Measurements from ENCODE around the gene SAMD4B.
"Not testable (repeated sequence)": the region's sequence is repeated elsewhere in the genome, so short reads cannot be mapped to it uniquely, and the experiment has no call there.

Gene SAMD4B

DNA sequence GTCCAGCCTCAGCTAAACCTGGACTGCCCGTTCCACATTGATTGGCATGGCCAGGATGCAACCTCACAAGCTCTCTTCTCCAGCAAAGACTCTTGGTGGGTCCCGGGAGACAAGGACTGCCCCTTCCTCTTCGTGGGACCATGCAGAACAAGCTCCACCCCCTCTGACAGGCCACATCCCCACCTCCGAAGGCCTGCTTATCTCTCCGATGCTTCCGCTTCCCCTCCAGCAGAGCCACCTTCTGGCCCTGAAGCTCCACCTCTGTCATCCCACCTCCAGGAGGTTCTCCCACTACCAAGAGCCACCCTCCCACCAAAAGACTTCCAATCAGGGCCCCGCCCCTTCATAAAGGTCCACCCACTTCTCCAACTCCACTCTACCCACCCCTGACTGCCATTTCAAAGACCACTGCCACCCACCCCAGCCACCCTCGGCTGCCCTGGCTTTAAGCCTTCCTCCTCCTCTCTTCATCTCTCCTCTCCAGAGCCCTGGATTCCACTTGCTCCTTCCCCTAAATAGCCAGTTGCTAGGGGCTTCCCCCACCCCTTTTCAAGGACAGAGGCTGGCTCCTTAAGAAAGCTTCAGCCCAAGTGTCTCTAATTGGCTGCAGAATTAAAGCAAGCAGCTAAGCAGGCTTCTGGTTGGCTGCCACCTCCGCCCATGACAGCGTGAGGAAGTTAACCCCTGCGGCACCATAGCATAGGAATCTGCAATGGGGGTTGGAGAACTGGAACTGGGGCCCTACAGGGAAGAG lies 31.5 kb upstream of the SAMD4B start:
- no peak for DNase-seq (ENCODE audit: low read depth in 2 of 2)

DNA sequence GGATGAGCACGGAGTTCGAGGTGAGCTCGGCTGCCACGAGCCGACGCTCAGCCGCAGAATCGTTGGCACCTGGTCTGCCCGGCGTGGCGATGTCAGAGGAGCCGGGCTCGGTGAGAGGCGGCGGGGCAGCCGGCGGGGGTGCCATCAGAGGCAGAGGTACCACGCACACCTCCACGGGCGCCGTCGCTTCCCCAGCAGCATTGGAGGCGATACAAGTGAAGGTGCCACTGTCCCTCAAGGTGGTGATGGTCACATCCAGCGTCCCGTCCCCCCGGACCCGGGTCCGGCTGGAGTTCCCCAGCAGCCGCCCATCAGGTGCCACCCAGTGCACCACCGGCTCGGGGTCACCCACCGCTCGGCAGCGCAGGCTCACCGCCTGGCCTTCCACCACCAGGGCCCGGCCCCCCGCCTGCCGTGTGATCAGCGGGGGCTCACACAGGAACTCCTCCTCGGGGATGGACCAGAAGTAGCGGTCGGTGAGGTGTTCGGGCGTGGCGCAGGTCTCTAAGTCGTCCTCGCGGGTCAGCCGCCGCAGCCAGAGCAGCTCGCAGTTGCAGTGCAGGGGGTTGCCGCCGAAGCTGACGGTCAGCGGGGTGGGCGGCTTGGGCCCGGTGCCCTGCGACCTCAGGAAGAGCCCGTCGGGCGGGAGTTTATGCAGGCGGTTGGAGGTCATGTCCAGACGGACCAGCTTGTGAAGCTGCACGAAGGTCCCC lies 28.0 kb upstream of the SAMD4B start:
- no peak for DNase-seq (ENCODE audit: low read depth in 2 of 2)

DNA sequence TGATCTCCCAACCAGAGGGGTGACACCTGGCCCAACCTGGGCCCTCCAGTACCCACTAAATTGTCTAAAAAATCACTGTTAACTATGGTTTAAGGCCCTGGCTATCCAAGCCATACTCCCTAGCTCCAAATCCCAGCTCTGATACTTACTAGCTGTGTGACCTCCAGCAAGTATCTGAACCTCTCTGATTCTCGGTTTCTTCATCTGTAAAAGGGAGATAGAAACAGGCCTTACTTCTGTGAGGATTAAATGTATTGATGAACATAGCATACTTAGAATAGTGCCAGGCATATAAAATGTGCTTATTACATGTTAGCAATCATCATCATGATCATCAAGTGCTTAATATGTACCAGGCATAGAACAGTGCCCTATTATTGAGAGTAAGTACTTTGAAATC lies 26.3 kb upstream of the SAMD4B start:
- no peak for DNase-seq (ENCODE audit: low read depth in 2 of 2)

DNA sequence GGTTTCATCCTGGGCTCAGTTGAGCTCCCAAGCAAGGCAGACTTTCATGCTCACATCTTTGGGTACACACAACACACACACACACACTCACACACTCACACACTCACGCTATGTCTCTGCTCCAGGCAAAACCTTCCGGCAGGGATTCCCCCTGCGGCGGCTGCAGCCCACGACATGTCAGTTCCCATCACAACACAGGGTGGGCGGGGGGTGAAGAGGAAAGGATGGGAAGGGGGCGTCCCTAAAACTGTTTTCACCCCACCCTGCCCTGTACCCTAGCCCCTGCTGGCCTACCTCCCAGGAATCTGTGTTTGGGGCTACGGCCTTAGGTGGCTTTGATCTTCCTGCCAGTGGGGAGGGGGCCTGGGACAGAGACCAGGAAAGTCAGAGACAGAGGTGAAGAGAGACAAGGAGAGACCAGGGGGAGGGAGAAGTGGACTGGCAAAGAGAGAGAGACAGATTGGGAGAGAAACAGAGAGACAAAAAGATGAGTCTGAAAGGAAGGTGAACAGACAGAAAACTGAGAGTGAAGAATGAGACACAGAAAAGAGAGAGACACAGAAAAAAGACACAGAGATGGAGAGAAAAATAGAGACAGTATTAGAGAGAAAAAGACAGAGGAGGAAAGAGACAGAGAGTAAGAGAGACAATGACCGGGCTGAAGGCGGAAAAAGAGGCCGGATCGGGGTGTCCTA lies 25.4 kb upstream of the SAMD4B start:
- no peak for DNase-seq (ENCODE audit: low read depth in 2 of 2)

DNA sequence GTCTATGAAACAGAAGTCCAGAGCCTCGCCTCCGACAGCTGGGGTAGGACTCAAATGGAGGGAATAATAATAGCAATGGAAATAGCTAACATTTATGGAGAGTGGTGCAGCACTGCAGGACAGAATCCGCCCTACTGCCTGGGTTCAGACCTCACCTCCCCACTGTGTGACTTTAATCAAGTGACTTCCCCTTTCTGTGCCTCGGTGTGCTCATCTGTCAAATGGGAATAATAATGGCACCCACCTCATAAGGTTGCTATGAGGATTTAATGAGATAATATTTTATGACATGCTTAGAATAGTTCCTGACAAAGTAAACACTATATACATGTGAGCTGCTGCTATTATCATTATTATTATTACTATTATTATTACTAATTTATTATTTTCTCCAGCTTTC lies 24.7 kb upstream of the SAMD4B start:
- DNase-seq (ENCODE audit: low read depth in 2 of 2): no peak

DNA sequence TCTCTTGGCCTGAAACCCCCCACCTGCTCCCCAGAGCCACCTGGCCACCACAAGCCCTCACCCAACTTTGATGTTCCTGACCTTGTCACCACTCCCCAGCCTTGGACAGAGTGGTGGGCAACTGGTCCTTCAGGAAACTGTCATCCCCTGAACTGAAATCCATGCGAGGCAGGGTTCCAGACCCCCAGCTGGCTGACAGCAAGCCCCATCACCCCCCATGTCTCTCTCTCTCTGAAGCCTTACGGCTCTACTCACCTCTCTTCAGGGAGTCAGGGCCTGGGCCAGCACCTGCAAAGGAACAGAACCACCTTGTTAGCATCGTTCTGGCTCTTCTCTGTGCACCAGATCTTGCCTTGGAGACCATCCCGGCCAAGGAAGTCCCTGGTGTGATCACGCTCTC lies 24.1 kb upstream of the SAMD4B start:
- no peak for DNase-seq (ENCODE audit: low read depth in 2 of 2)

DNA sequence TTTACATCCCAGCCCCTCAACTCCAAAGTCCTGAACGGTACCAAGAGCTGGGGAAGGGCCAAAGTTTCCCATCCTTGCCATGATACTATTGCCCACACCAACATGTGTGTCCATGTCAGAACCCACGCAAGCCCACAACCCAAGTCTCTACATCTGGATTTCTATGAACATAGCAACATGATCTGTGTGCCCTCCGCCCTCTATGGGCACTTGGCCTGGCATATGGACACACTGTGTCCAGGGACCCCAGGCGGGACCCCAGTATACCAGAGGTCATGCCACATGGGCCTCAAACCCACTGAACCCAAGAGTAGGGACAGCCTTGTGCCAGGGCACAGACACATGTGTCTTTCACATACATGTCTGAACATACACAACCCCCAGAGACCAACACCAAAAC lies 23.5 kb upstream of the SAMD4B start:
- DNase-seq (ENCODE audit: low read depth in 2 of 2): no peak

DNA sequence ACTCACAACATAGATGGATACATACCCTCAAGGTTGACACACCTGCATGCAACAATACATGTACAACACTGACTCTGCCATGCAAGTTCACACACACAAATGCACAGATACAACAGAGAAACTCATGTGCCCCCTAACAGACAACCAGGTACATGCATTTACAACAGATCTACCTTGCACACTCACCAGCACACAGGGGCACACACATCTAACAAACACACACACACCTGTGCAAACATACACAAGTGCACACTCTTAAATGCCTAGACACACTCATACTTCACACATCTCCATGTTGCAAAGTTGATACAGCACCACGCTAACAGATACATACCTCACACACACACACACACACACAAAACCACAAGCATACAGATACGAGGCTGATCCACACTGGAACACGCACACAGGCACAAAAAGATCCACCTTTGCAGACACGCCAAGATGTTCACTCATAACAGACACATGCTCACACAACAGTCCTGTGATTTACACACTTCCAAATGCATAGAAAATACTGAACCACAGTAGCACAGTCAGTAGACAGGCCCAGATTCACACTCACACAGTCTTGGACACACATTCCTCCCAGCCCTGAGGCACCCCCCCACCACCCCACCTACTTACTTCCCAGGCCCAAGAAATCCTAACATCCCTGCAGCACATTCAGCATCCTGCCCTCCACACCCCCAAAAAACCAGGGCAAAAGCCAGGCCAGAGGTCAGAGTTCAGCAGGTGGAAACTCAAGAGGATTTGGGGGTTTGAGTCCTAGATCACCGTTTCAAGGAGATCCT lies 22.9 kb upstream of the SAMD4B start:
- DNase-seq (ENCODE audit: low read depth in 2 of 2): no peak

DNA sequence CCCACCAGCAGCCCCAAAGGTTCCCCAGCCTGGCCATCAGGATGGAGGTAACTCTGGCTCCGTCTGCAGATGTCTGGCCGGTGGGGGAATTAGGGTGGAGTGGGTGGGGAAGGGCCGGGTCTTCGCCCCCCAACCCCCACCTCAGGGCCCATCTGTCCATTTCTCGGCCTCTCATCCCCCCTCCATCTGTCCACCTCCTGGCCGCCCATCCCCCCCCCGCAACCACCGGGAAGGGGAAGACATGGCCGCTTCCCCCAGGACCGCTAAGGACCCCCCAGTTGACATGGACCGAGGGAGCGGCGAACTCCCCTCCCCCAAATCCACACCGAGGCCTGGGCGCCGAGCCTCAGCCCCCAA lies 22.4 kb upstream of the SAMD4B start:
- DNase-seq (ENCODE audit: low read depth in 2 of 2): no peak

DNA sequence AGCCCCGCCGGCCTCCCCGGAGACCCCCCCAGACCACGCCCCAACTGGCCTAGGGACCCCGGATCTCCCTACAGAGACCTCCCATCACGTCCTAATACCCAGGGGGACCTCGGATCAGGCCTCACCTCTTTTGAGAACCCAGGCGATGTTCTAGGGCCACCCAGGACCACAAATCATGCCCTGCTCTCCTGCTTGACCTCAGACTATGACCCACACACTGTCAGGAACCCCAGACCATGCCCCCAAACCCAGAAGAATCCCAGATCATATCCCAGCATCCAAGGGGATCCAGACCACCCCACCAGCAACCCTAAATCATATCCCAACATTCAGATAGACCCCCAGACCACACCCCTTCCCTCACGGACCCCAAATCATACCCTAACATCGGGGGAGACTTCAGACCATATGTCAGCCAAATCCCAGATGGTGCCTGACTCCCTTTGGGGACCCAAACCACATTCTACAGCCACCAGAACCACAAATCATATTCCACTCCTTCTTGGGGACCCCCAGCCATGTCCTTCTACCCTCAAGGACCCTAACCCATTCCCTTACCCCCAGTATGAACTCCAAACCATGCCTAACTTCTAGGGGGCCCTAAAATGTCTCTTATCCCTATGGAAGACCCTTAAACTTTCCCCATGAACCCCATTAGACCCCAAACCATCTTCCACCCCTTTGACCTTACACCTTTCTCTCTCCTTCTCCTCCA lies 20.9 kb upstream of the SAMD4B start:
- no peak for DNase-seq (ENCODE audit: low read depth in 2 of 2)

DNA sequence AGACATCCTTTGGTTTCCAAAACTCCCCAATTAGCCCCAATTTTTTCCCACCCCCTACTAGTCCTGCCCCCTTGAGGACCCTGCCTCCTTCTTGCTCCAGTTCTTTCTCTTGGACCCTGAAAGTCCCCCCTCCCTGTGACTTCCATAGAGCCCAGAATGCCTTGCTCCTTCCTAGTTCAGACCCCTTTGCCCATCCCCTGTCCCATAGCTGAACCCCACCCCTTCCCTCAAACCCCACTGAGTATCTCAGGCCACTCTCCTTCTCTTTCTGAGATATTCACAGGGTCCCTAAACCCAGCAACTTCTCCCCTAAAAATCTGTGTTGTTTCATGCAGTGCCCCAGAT lies 20.4 kb upstream of the SAMD4B start:
- DNase-seq (ENCODE audit: low read depth in 2 of 2): no peak

DNA sequence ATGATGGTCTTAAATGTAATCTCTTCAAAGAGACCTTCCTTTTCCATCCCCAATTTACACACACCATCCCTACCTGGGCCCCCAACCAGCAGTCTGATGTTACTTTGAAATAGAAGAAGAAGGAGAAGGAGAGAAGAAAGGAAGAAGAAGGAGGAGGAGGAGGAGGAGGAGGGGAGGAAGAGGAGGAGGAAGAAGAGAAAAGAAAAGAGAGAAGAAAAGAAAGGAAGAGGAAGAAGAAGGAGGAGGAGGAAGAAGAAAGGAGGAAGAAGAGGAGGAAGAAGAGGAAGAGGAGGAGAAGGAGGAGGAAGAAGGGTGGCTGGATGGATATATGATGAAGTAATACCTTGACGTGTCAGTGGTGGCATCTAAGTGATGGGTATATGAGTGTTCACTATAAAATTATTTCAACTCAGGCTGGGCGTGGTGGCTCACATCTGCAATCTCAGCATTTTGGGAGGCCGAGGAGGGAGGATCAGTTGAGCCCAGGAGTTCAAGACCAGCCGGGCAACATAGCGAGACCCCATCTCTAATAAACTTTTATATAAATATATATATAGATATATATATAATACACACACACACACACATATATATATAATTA lies 17.9 kb upstream of the SAMD4B start:
- DNase-seq (ENCODE audit: low read depth in 2 of 2): no peak

DNA sequence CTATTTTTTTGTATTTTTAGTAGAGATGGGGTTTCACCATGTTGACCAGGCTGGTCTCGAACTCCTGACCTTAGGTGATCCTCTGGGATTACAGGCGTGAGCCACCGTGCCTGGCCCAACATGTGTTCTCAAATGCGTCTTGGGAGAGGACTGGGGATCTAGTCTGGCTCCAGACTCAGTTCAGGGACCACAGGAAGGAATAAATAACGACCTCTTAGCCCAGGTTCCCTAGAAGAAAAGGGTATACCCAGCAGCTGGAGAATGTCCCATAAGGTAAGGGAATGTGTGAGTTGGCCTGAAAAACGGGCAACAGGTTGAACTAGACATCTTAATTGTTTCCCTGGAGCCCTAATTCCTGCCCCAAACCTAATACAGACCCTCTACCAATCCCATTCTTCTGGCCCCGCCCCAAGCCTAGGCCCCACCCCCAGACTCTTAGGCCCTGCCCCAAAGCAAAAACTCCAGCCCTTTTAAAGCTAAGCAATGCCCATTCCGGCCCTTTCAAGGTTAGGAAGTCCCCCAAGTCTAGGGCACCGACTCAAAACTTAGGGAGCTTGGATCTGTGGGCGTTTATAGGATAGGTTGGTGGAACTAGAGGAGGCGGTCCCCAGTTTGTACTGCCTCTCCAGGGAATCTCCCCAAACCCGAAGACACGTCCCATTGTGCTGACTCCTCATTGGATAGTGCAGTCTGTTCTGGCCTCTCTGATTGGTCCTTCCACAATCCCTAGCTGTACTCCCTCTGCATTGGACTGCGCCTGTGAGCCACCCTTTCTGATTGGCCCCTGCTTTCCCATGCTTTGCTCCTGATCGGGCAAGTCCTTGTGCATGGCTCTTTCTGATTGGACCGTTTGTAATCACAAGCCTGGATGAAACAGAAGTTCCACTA lies 16.2 kb upstream of the SAMD4B start:
- DNase-seq (ENCODE audit: low read depth in 2 of 2): no peak

DNA sequence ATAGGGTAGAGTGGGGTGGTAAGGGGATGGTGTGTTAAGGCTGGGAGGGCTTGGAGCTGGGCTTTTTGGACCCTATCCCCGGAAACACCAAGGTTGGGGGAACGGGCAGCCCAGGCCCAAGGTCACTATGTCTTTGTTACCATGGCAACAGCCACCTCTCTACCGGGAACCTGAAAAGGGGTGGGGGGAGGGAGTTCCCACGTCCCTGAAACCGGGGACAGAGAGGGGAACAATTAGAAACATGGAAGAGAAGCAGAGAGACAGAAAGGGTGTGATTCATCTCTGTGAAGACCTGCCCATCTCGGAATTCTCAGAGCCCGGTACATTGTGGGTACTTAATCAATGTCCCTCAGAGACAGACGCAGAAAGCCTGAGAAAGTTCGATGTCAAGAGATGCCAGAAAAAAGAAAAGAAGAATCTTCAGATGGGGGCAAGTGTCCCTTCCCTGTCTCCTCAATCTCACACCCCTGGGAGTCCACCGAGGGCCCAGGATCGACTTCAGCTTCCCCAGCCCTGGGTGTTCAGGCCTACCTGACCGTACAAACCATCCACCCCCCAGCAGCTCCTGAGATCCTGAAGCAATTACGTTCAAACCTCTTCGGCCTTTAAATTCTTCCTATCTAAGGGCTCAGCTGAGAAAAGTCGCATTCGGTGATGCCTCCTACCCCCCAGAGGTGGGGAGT lies 14.7 kb upstream of the SAMD4B start:
- DNase-seq (ENCODE audit: low read depth in 2 of 2): no peak

DNA sequence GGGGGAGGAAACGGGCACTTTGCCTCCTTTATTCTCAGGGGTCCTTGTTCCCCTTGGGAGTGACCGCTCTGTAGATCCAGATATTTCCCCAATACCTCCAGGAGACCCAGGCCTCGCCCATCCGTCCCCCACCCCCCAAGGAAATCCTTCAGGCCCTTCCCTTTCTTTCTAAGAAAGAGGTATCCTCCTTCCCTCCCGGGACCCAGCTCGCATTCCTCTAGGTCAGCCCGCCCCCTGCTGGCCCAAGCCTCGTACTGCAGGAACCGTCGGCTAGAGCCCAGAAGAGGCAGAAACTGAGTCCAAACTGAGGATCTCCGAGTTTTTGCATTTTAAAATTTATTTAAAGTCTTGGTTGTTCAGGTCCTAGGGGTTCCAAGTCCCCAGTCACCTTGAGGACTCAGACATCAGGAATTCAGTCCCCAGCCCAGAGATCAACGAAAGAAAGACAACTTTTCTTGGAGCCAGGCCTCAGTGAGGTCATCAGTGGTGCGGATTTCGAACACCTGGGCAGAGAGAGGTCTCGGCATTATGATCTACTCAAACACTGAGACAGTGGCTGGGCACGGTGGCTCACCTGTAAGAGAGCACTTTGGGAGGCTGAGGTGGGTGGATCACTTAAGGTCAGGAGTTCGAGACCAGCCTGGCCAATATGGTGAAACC lies 14.0 kb upstream of the SAMD4B start:
- DNase-seq (ENCODE audit: low read depth in 2 of 2): peak; percentile 50 to 55

DNA sequence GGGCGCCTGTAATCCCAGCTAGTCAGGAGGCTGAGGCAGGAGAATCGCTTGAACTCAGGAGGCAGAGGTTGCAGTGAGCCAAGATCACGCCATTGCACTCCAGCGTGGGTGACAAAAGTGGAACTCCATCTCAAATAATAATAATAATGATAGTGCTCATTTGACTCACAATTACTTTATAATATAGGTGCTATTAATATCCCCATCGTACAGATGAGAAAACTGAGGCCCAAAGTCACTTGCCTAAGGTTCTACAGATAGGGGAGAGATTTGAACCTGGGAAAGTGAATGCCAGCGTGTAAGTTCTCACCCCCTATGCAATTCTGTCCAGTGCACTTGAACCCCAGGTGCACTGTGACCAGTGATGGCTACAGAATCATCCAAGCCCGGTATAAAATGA lies 12.3 kb upstream of the SAMD4B start:
- no peak for DNase-seq (ENCODE audit: low read depth in 2 of 2)

DNA sequence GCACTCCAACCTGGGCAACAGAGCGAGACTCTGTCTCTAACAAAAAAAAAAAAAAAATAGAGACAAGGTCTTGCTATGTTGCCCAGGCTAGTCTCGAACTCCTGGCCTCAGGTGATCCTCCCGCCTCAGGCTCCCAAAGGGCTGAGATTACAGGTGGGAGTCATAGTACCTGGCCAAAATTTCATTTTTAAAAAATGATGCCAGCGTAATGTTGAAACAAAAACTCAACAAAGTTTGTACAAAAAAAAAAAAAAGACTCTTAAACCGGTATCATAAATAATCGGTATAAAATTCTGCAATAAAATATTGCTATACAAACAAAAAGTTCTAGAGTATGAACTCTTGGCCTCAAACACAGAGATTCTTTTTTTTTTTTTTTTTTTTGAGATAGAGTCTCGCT lies 9.9 kb upstream of the SAMD4B start:
- no peak for DNase-seq (ENCODE audit: low read depth in 2 of 2)

DNA sequence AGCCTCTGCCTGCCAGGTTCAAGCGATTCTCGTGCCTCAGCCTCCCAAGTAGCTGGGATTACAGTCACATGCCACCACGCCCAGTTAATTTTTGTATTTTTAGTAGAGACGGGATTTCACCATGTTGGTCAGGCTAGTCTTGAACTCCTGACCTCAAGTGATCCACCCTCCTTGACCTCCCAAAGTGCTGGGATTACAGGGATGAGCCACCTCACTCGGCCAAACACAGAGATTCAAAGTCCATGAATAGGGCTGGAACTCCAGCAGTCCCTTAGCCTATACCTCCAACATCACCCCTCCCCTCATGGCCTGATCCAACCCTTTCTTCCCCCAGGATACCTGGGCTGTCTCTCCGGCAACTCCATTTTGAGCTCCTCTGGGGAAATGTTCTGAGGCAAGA lies 9.5 kb upstream of the SAMD4B start:
- DNase-seq (ENCODE audit: low read depth in 2 of 2): not testable (repeated sequence)

DNA sequence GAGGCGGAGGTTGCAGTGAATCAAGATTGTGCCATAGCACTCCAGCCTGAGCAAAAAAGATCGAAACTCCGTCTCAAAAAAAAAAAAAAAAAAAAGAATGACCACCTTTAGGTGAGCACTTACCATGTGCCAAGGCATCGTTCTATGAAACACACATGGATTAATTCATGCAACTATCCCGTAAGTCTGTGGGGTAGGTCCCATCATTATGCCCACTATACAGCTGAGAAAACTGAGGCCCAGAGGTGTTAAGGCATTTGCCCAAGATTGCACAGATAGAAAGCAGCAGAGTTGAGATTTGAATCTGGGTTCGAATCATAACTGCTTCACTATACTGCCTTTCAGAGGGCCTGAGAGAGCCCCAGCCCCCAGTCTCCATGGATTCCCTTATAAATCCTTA lies 8.7 kb upstream of the SAMD4B start:
- DNase-seq (ENCODE audit: low read depth in 2 of 2): no peak
